Measurements from ENCODE around the gene EXOSC7. TPM values are rescaled to one million over a fixed set of nuclear protein-coding genes. Genes with fewer than 3 reads are reported as not detected.

EXOSC7 gene
- total and polyA plus RNA-seq, 12 donors: 68.9 to 214 (median 81.6) TPM

DNA sequence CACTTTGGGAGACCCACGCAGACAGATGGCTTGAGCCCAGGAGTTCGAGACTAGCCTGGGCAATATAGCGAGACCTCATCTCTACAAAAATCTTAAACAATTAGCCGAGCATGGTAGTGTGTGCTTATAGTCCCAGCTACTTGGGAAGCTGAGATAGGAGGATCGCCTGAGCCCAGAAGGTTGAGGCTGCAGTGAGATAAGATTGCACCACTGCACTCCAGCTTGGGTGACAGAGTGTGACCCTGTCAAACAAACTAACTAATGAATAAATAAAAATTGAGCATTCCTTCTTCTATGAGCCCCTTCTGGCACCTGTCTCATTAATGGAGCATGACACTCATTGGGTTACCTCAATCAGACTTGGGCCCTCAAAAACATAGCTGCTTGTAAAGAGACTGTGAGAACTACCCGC lies 7.6 kb upstream of the EXOSC7 start:
- WGBS, 4 donors: 94 to 98% (median 96%) methylated on average over 6 of the region's 6 CpGs
- peaks cover 0 to 23% of the 10 kb centered on the region in 2 donors for H3K4me1 ChIP-seq (replicated peaks in 1 of 2)

DNA sequence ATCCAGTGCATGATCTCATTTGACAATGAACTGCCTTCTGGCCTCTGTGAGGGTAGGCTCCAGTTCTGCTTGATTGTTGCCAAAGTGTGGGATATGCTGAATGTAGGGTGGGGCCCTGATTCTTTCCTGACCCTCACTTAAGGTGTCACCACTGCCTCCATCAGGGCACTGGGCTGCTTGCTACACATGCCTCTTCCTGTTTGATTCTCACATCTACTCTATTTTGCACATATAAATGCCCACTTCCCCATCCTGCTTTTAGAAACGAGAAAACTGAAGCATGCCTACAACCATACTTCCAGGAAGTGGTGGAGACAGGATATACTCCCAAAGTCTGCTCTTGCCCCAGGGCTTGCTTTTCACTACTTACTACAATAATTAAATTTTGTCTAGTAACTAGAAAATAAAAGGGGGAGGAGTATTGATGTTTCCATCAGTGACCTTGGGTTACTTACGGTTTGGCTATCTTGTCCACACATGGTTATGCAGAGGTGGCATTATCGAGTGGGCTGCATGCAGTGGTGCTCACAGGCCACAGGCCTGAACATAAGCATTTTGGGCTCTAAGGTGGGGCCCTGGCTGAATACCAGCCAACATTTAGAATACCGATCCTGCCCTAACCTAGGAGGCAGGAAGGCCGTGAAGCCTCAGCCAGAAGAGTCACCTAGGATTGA lies 6.8 kb upstream of the EXOSC7 start:
- 54 to 78% (median 72%) methylated on average over 4 to 5 of the region's 5 CpGs for WGBS, 4 donors

More for the DNA sequence above, 7.6 kb upstream of the EXOSC7 start:
- no peak overlapping the region for H3K27ac ChIP-seq
- intact Hi-C loops (cut with DNase I): no loop called here
- H3K36me3 ChIP-seq (replicated peaks in 1 of 2): no peaks in the 10 kb centered on the region
- no peak for TF ChIP-seq POLR2A (IDR thresholded peaks at IDR 0.05)
- TF ChIP-seq CTCF (IDR thresholded peaks at IDR 0.05): no peak
- H3K4me3 ChIP-seq: no peak overlapping the region
- H3K27me3 ChIP-seq: no peaks in the 10 kb centered on the region
- H3K9me3 ChIP-seq (replicated peaks in 1 of 3): no peaks in the 10 kb centered on the region
- DNase-seq: no peak

GRCh38 chr3:44969828-44970179 lies 6.2 kb upstream of the EXOSC7 start:
- Histone ChIP-seq H3K27me3 (no peaks in the 10 kb centered on the region), H3K9me3 (replicated peaks in 1 of 3) (no peaks in the 10 kb centered on the region), H3K36me3 (replicated peaks in 1 of 2) (no peaks in the 10 kb centered on the region), H3K27ac (no peak overlapping the region), H3K4me1 (replicated peaks in 1 of 2) (peaks cover 0 to 36% of the 10 kb centered on the region in 2 donors), H3K4me3 (no peak overlapping the region)
- TF ChIP-seq CTCF (IDR thresholded peaks at IDR 0.05) (no peak), POLR2A (IDR thresholded peaks at IDR 0.05) (no peak)
- intact Hi-C loops (cut with DNase I): loop anchor here in 1 of 2 donors (10.0 kb wide), 1 partner anchor 55 kb away; the partner anchor contains the start of gene CLEC3B
- WGBS, 4 donors: 66 to 100% (median 87%) methylated on average over 2 of the region's 2 CpGs
- DNase-seq: no peak

More for the DNA sequence above, 6.8 kb upstream of the EXOSC7 start:
- Histone ChIP-seq H3K27me3 (no peaks in the 10 kb centered on the region), H3K4me1 (replicated peaks in 1 of 2) (peaks cover 0 to 31% of the 10 kb centered on the region in 2 donors), H3K4me3 (no peak overlapping the region), H3K36me3 (replicated peaks in 1 of 2) (no peaks in the 10 kb centered on the region), H3K27ac (no peak overlapping the region), H3K9me3 (replicated peaks in 1 of 3) (no peaks in the 10 kb centered on the region)
- no peak for DNase-seq
- TF ChIP-seq CTCF (IDR thresholded peaks at IDR 0.05) (no peak), POLR2A (IDR thresholded peaks at IDR 0.05) (no peak)
- intact Hi-C loops (cut with DNase I): no loop called here

- Histone ChIP-seq H3K27me3 (no peaks in the 10 kb centered on the region), H3K27ac (no peak overlapping the region), H3K4me3 (no peak overlapping the region), H3K9me3 (replicated peaks in 1 of 3) (no peaks in the 10 kb centered on the region), H3K4me1 (replicated peaks in 1 of 2) (peaks cover 0 to 37% of the 10 kb centered on the region in 2 donors), H3K36me3 (replicated peaks in 1 of 2) (no peaks in the 10 kb centered on the region)
- TF ChIP-seq CTCF (IDR thresholded peaks at IDR 0.05): no peak
- TF ChIP-seq POLR2A (IDR thresholded peaks at IDR 0.05): no peak
- DNase-seq: no peak
- intact Hi-C loops (cut with DNase I): loop anchor here in 1 of 2 donors (10.0 kb wide), 1 partner anchor 54 kb away; the partner anchor contains the start of gene CLEC3B
- WGBS, 4 donors: 79 to 84% (median 83%) methylated on average over 3 of the region's 3 CpGs
Measured at GRCh38 chr3:44970926-44971490, 5.0 kb upstream of the EXOSC7 start.

All from adrenal gland (tissue), 12 donors.